Smooth muscle cell of the brain vasculature (primary cell): Measurements from ENCODE around the gene PCDHGB6.
"Not testable (repeated sequence)": the region's sequence is repeated elsewhere in the genome, so short reads cannot be mapped to it uniquely, and the experiment has no call there.

Experiments
- DNase-seq: peaks from one replicate; pipeline ENCODE4 v3.0.0-alpha.2; 2012; ENCODE audit warnings: low read depth, low spot score

Gene PCDHGB6

DNA sequence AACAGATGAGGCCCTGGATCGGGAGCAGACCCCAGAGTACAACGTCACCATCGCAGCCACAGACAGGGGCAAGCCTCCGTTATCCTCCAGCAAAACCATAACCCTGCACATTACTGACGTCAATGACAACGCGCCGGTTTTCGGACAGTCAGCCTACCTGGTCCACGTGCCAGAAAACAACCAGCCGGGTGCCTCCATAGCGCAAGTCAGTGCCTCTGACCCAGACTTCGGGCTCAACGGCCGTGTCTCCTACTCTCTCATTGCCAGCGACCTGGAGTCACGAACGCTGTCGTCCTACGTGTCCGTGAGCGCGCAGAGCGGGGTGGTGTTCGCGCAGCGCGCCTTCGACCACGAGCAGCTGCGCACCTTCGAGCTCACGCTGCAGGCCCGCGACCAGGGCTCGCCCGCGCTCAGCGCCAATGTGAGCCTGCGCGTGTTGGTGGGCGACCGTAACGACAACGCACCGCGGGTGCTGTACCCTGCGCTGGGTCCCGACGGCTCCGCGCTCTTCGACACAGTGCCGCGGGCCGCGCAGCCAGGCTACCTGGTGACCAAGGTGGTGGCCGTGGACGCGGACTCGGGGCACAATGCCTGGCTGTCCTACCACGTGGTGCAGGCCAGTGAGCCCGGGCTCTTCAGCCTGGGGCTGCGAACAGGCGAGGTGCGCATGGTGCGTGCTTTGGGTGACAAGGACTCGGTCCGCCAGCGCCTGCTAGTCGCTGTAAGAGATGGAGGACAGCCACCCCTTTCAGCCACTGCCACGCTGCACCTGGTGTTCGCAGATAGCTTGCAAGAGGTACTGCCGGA is 11.5 kb downstream of the PCDHGB6 start:
- no peak for DNase-seq

DNA sequence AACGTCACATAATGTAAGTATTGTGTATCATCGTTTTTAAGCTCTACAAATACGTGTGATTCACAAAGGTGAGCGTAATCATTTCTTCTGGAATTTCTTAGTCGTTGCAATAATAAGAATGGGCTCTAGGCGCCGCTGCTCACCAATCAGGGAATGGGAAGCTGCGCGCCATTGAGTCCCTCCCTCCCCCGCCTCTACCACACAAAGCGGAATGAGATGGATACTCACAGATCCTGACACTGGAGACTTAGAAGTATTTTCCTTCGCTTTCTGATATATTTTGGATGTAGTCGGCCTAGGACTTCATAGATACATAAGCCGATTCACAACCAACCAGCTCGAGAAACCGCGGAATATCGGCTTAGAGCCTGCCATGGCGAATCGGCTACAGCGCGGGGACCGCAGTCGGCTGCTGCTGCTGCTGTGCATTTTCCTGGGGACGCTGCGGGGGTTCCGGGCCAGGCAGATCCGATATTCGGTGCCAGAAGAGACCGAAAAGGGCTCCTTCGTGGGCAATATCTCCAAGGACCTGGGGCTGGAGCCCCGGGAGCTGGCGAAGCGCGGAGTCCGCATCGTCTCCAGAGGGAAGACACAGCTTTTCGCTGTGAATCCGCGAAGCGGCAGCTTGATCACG is 13.2 kb downstream of the PCDHGB6 start, which contains the start of gene PCDHGA11:
PCDHGA11 (plus strand) TSS at position 197 of the 634 bp plus-strand sequence; CDS start at position 374, 177 bp downstream.
- DNase-seq, result no peak

- no peak for DNase-seq
Observed at GRCh38 chr5:141421489-141421855, 13.7 kb downstream of the PCDHGB6 start.

GRCh38 chr5:141422742-141423291 is 15.0 kb downstream of the PCDHGB6 start:
- DNase-seq, result no peak

DNA sequence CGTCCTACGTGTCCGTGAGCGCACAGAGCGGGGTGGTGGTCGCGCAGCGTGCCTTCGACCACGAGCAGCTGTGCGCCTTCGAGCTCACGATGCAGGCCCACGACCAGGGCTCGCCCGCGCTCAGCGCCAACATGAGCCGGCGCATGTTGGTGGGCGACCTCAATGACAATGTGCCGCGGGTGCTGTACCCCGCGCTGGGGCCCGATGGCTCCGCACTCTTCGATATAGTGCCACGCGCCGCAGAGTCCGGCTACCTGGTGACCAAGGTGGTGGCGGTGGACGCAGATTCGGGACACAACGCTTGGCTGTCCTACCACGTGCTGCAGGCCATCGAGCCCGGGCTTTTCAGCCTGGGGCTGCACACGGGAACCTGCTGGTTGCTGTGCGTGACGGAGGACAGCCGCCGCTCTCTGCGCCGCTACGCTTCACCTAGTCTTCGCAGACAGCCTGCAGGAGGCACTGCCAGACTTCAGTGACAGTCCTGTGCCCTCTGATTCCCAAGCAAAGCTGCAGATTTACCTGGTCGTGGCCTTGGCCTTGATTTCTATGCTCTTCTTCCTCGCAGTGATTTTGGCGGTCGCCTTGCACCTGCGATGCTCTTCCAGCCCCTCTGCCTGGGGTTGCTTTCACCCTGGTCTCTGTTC is 20.1 kb downstream of the PCDHGB6 start:
- DNase-seq, result no peak

DNA sequence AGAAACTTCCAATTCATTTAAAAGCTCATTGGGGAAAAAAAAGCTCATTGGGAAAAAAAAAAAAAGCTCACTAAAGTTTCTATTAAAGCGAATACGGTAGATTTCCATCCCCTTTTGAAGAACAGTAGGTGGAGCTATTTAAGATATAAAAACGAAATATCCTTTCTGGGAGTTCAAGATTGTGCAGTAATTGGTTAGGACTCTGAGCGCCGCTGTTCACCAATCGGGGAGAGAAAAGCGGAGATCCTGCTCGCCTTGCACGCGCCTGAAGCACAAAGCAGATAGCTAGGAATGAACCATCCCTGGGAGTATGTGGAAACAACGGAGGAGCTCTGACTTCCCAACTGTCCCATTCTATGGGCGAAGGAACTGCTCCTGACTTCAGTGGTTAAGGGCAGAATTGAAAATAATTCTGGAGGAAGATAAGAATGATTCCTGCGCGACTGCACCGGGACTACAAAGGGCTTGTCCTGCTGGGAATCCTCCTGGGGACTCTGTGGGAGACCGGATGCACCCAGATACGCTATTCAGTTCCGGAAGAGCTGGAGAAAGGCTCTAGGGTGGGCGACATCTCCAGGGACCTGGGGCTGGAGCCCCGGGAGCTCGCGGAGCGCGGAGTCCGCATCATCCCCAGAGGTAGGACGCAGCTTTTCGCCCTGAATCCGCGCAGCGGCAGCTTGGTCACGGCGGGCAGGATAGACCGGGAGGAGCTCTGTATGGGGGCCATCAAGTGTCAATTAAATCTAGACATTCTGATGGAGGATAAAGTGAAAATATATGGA is 22.7 kb downstream of the PCDHGB6 start, which contains the start of gene PCDHGA12:
PCDHGA12 (plus strand) TSS at position 176 of the 782 bp plus-strand sequence; CDS start at position 429, 253 bp downstream.
- DNase-seq, result no peak

GRCh38 chr5:141431286-141431685 is 23.5 kb downstream of the PCDHGB6 start:
- no peak for DNase-seq

GRCh38 chr5:141432308-141432707 is 24.5 kb downstream of the PCDHGB6 start:
- DNase-seq, result not testable (repeated sequence)

DNA sequence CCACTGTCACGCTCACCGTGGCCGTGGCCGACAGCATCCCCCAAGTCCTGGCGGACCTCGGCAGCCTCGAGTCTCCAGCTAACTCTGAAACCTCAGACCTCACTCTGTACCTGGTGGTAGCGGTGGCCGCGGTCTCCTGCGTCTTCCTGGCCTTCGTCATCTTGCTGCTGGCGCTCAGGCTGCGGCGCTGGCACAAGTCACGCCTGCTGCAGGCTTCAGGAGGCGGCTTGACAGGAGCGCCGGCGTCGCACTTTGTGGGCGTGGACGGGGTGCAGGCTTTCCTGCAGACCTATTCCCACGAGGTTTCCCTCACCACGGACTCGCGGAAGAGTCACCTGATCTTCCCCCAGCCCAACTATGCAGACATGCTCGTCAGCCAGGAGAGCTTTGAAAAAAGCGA is 24.9 kb downstream of the PCDHGB6 start:
- DNase-seq, result not testable (repeated sequence)

DNA sequence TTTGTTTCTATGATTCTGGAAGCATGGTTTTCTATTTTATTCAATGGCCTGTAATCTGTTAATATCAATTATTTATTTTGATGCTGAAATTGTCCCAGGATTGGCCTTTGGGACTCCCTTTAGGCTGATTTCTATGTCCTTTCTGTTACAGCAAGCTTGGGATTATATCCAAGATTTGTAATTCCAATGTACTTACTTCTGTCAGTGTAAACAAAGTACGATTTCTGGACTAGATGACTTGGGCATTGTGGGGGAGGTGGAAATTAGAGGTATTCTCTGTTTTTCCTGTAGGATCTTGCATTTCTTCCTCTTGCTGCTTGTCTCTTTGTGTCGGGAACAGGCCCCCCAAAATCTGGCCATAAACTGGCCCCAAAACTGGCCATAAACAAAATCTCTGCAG is 26.2 kb downstream of the PCDHGB6 start:
- no peak for DNase-seq

GRCh38 chr5:141437221-141437620 is 29.4 kb downstream of the PCDHGB6 start:
- no peak for DNase-seq

- DNase-seq, result no peak
Observed at GRCh38 chr5:141439411-141440141, 31.8 kb downstream of the PCDHGB6 start.

DNA sequence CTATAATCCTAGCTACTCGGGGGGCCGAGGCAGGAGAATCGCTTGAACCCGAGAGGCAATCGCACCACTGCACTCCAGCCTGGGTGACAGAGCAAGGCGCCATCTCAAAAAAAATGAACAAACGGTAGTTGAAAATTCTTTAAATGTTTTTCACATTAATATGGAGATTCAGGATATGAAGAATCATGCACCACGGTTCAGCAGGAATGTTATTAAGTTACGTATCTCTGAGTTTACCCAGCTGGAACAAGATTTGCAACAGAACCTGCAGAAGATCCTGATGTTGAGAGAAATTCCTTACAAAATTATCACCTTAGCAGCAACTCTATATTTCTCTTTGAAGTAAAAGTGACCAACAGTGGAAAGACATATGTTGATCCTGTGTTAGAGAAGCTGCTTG is 32.5 kb downstream of the PCDHGB6 start:
- no peak for DNase-seq

- no peak for DNase-seq
Observed at GRCh38 chr5:141441571-141442170, 33.9 kb downstream of the PCDHGB6 start.
